Caco-2 (cell line): ENCODE measurements around the gene MARCHF10. TPM values are rescaled to one million over a fixed set of nuclear protein-coding genes. Genes with fewer than 3 reads are reported as not detected.

Experiments used
- BruUV-seq: library from RNA; stranded (reverse); fragments of 400-500 nt; replicated peaks from 2 replicates; lab custom pipeline; 2021; lab: Mats Ljungman, UMichigan
- CTCF ChIA-PET: fragments of 300-600 bp; sonication (Branson Sonifier 250); formaldehyde crosslinking; loops from one replicate; lab custom pipeline; 2022; ENCODE audit warnings: antibody characterized with exemption; lab: Charles Lee
- POLR2A ChIA-PET: fragments of 300-600 bp; sonication (Branson Sonifier 250); formaldehyde crosslinking; loops from one replicate; lab custom pipeline; 2022; ENCODE audit warnings: antibody characterized with exemption; lab: Charles Lee
- DNase-seq, 2 experiments: peaks; one replicate each; pipeline versions ENCODE4 v3.0.0 to v3.0.0-alpha.2; 2020 to 2022
- H3K27me3 ChIP-seq: replicated peaks from 2 replicates; pipeline ENCODE4 v1.6.0; 2011; ENCODE audit warnings: low read length; ENCODE audit not compliant: control insufficient read depth, insufficient read depth
- H3K36me3 ChIP-seq: 2 replicates; pipeline ENCODE4 v1.5.1; 2011; ENCODE audit warnings: low read length; ENCODE audit not compliant: control insufficient read depth, insufficient read depth
- H3K4me1 ChIP-seq: fragments of 250-450 bp; sonication (Bioruptor Pico); 2 replicates; pipeline ENCODE4 v1.5.1; 2020; ENCODE audit warnings: mild to moderate bottlenecking
- H3K4me3 ChIP-seq: 2 replicates; pipeline ENCODE4 v1.5.1; 2011; ENCODE audit warnings: low read depth, mild to moderate bottlenecking, control low read depth, low read length
- H3K9me3 ChIP-seq: fragments of 250-450 bp; sonication (Bioruptor Pico); 2 replicates; pipeline ENCODE4 v1.5.1; 2020; ENCODE audit warnings: mild to moderate bottlenecking, moderate library complexity
- H3K27ac Mint-ChIP-seq: one replicate; pipeline ENCODE4 v1.8.0; 2022; ENCODE audit warnings: mixed read lengths; ENCODE audit not compliant: unreplicated experiment
- H3K27me3 Mint-ChIP-seq: one replicate; pipeline ENCODE4 v1.8.0; 2022; ENCODE audit warnings: mixed read lengths; ENCODE audit not compliant: insufficient read depth, unreplicated experiment
- H3K36me3 Mint-ChIP-seq: one replicate; pipeline ENCODE4 v1.8.0; 2022; ENCODE audit warnings: mild to moderate bottlenecking, mixed read lengths; ENCODE audit not compliant: insufficient read depth, unreplicated experiment
- H3K4me1 Mint-ChIP-seq: one replicate; pipeline ENCODE4 v1.8.0; 2022; ENCODE audit warnings: low read depth, mixed read lengths; ENCODE audit not compliant: unreplicated experiment
- H3K4me3 Mint-ChIP-seq: one replicate; pipeline ENCODE4 v1.8.0; 2022; ENCODE audit warnings: mild to moderate bottlenecking, moderate library complexity, mixed read lengths; ENCODE audit not compliant: unreplicated experiment
- H3K9me3 Mint-ChIP-seq: one replicate; pipeline ENCODE4 v1.8.0; 2022; ENCODE audit warnings: mixed read lengths; ENCODE audit not compliant: unreplicated experiment
- CTCF ChIP-seq, 2 experiments: fragments of 200-600 bp in 1 of 2; IDR thresholded peaks; 1 replicate in 1 of 2; 2 replicates in 1 of 2; pipeline versions ENCODE4 v1.5.1 to v1.8.0; 2011 to 2022; ENCODE audit warnings: antibody characterized with exemption in 1 of 2, control low read depth in 1 of 2, inconsistent platforms in 1 of 2, low read depth in 1 of 2, low read length in 1 of 2, mild to moderate bottlenecking in 1 of 2, moderate library complexity in 1 of 2; ENCODE audit not compliant: insufficient read depth in 1 of 2, severe bottlenecking in 1 of 2, unreplicated experiment in 1 of 2
- intact Hi-C: fragments of 100-400 bp; cut with micrococcal nuclease; formaldehyde crosslinking; loops from one replicate; pipeline ENCODE4 v1.10.0; 2022; ENCODE audit not compliant: unreplicated experiment
- total RNA-seq: library from RNA; stranded (reverse); gene quantifications from 2 replicates; pipeline ENCODE4 v1.2.3, GENCODE V29; 2022

The MARCHF10 gene
- total RNA-seq, 1 experiment from 2014 or later, result not detected

GRCh38 chr17:62727916-62728672 is 80.0 kb downstream of the MARCHF10 start:
- no peak for DNase-seq
- H3K4me1 ChIP-seq, result peaks cover 16% of the 10 kb centered on the region
- H3K27me3 Mint-ChIP-seq, result peaks cover 10% of the 10 kb centered on the region
- no peak for TF ChIP-seq CTCF (IDR thresholded peaks at IDR 0.05; ENCODE audit: insufficient read depth in 1 of 2, low read depth in 1 of 2, low read length in 1 of 2, severe bottlenecking in 1 of 2, unreplicated experiment in 1 of 2)
- no peaks in the 10 kb centered on the region for H3K36me3 ChIP-seq
- H3K36me3 Mint-ChIP-seq, result peaks cover 5% of the 10 kb centered on the region
- H3K4me1 Mint-ChIP-seq, result peaks cover 8% of the 10 kb centered on the region
- no peaks in the 10 kb centered on the region for H3K27me3 ChIP-seq
- H3K9me3 Mint-ChIP-seq, result no peaks in the 10 kb centered on the region
- no TSS peak for BruUV-seq
- no peaks in the 10 kb centered on the region for H3K9me3 ChIP-seq
- no peak overlapping the region for H3K27ac Mint-ChIP-seq
- no peak overlapping the region for H3K4me3 Mint-ChIP-seq
- CTCF ChIA-PET, result no interaction called here
- intact Hi-C loops, result no loop called here
- POLR2A ChIA-PET, result no interaction called here
- H3K4me3 ChIP-seq, result no peak overlapping the region

- peaks cover 16% of the 10 kb centered on the region for H3K4me1 ChIP-seq
- H3K36me3 ChIP-seq, result no peaks in the 10 kb centered on the region
- H3K36me3 Mint-ChIP-seq, result peaks cover 5% of the 10 kb centered on the region
- H3K27me3 Mint-ChIP-seq, result peaks cover 4% of the 10 kb centered on the region
- no peaks in the 10 kb centered on the region for H3K27me3 ChIP-seq
- no peaks in the 10 kb centered on the region for H3K9me3 ChIP-seq
- no peaks in the 10 kb centered on the region for H3K9me3 Mint-ChIP-seq
- no peak for TF ChIP-seq CTCF (IDR thresholded peaks at IDR 0.05; ENCODE audit: insufficient read depth in 1 of 2, low read depth in 1 of 2, low read length in 1 of 2, severe bottlenecking in 1 of 2, unreplicated experiment in 1 of 2)
- H3K4me3 Mint-ChIP-seq, result no peak overlapping the region
- H3K4me3 ChIP-seq, result no peak overlapping the region
- ChIA-PET POLR2A (no interaction called here), CTCF (no interaction called here)
- DNase-seq, result peak in 1 of 2 experiments; percentile 23
- no TSS peak for BruUV-seq
- peaks cover 8% of the 10 kb centered on the region for H3K4me1 Mint-ChIP-seq
- H3K27ac Mint-ChIP-seq, result no peak overlapping the region
- intact Hi-C loops, result no loop called here
Observed at GRCh38 chr17:62725791-62726249, 82.3 kb downstream of the MARCHF10 start.

- H3K9me3 Mint-ChIP-seq, result no peaks in the 10 kb centered on the region
- intact Hi-C loops, result no loop called here
- no peak overlapping the region for H3K4me3 Mint-ChIP-seq
- no peak for DNase-seq
- peaks cover 5% of the 10 kb centered on the region for H3K36me3 Mint-ChIP-seq
- CTCF ChIA-PET, result no interaction called here
- POLR2A ChIA-PET, result no interaction called here
- peaks cover 16% of the 10 kb centered on the region for H3K4me1 Mint-ChIP-seq
- H3K27me3 Mint-ChIP-seq, result peaks cover 9% of the 10 kb centered on the region
- H3K4me1 ChIP-seq, result peaks cover 16% of the 10 kb centered on the region
- no peak overlapping the region for H3K27ac Mint-ChIP-seq
- TF ChIP-seq CTCF (IDR thresholded peaks at IDR 0.05; ENCODE audit: insufficient read depth in 1 of 2, low read depth in 1 of 2, low read length in 1 of 2, severe bottlenecking in 1 of 2, unreplicated experiment in 1 of 2), result no peak
- no peaks in the 10 kb centered on the region for H3K27me3 ChIP-seq
- no peaks in the 10 kb centered on the region for H3K36me3 ChIP-seq
- no peaks in the 10 kb centered on the region for H3K9me3 ChIP-seq
- no peak overlapping the region for H3K4me3 ChIP-seq
- no TSS peak for BruUV-seq
Observed at GRCh38 chr17:62724398-62725146, 83.5 kb downstream of the MARCHF10 start.
